OCI-LY3 (cell line): ENCODE measurements around the gene ANKRD39.

Source experiments
- CTCF ChIP-seq: fragments of 200-600, 300-600 bp; sonication (generic); IDR thresholded peaks from 2 replicates; pipeline ENCODE4 v1.5.1; 2014; ENCODE audit warnings: antibody characterized with exemption, low read length, low read depth
- EZH2phosphoT487 ChIP-seq: fragments of 200-600 bp; shearing (Covaris generic); IDR thresholded peaks from 2 replicates; pipeline ENCODE4 v1.6.1; 2018; ENCODE audit warnings: antibody characterized with exemption, mixed run types, low read depth

DNA sequence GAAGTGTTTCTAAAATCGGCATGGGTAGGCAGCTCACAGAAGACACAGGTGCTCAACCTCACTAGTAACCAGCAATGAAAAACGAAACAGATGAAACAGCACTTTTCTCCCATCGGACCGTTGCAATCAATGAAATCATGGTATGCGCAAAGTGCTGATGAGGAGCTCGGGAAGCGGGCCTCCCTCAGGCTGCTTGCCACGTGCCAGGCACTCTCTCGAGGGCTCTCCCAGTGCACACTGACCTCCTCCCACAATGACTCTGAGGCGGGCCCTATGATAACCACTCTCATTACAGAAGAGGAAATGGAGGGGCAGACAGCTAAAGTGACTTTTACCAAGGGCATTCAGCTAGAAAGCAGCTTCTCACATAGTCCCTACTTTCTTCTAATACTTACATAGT lies 10.2 kb downstream of the ANKRD39 start:
- no peak for TF ChIP-seq CTCF
- TF ChIP-seq EZH2phosphoT487, result no peak
